ENCODE results near the gene CDH9.

The CDH9 gene

GRCh38 chr5:27038476-27038875 lies at the start of gene CDH9:
CDH9 (minus strand) TSS chr5:27038586; CDS start chr5:26988333, 50,253 bp downstream.
- no peak for DNase-seq

- no peak for DNase-seq
These were observed 49.4 kb upstream of the CDH9 start for GRCh38 chr5:27087747-27088146.

GRCh38 chr5:27083449-27084415 lies 45.3 kb upstream of the CDH9 start:
- no peak for DNase-seq

- no peak for DNase-seq
These were observed 41.8 kb upstream of the CDH9 start for GRCh38 chr5:27080147-27080546.

- no peak for DNase-seq
These were observed 24.1 kb upstream of the CDH9 start for GRCh38 chr5:27062451-27062850.

- no peak for DNase-seq
These were observed 10.1 kb upstream of the CDH9 start for GRCh38 chr5:27048510-27048909.

GRCh38 chr5:27041372-27041771 lies 3.0 kb upstream of the CDH9 start:
- DNase-seq, result no peak

- DNase-seq, result no peak
These were observed 3.8 kb downstream of the CDH9 start for GRCh38 chr5:27034565-27034964.

- DNase-seq, result no peak
These were observed 11.6 kb downstream of the CDH9 start for GRCh38 chr5:27026801-27027200.

- DNase-seq, result no peak
These were observed 12.3 kb downstream of the CDH9 start for GRCh38 chr5:27026063-27026462.

GRCh38 chr5:27021471-27021870 lies 16.9 kb downstream of the CDH9 start:
- no peak for DNase-seq

- DNase-seq, result peak; percentile 16
These were observed 17.4 kb downstream of the CDH9 start for GRCh38 chr5:27020973-27021372.

- DNase-seq, result no peak
These were observed 22.6 kb downstream of the CDH9 start for GRCh38 chr5:27015758-27016157.

GRCh38 chr5:27011274-27011673 lies 27.1 kb downstream of the CDH9 start:
- peak; percentile 60 for DNase-seq

- no peak for DNase-seq
These were observed 27.7 kb downstream of the CDH9 start for GRCh38 chr5:27010646-27011045.

- DNase-seq, result no peak
These were observed 28.9 kb downstream of the CDH9 start for GRCh38 chr5:27009540-27009915.

- no peak for DNase-seq
These were observed 29.5 kb downstream of the CDH9 start for GRCh38 chr5:27008604-27009539.

- no peak for DNase-seq
These were observed 31.3 kb downstream of the CDH9 start for GRCh38 chr5:27007121-27007520.

- DNase-seq, result no peak
These were observed 51.4 kb downstream of the CDH9 start for GRCh38 chr5:26986985-26987384.

- no peak for DNase-seq
These were observed 56.6 kb downstream of the CDH9 start for GRCh38 chr5:26981750-26982149.

- no peak for DNase-seq
These were observed 79.1 kb downstream of the CDH9 start for GRCh38 chr5:26959290-26959689.

GRCh38 chr5:26955161-26955560 lies 83.2 kb downstream of the CDH9 start:
- no peak for DNase-seq

GRCh38 chr5:26948921-26949320 lies 89.5 kb downstream of the CDH9 start:
- no peak for DNase-seq

GRCh38 chr5:26945901-26946300 lies 92.5 kb downstream of the CDH9 start:
- peak; percentile 6 for DNase-seq
